ENCODE data around the gene WNK1.

DNA sequence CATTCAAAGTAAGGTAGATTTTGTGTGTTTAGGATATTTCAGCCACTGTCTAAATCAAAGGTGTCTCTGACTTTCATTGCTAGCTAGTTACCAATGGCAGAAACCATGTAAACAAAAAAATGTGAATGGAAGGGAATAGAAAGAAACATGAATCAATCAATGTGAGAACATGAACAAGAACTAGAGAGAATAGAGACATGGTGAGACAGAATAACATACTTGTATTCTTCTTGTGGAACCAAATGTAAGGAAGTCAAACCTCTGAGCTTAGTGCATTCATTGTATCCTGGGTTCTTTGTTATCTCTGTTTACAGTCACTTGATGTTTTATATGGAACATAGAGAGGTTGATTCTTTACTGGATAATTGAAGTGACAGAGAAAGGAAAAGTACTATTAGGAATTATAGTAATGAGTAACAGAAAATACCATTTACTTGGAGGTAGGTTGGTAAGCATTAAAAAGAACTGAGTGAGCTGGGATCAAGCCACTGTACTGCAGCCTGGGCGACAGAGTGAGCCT, 2.6 kb upstream of the WNK1 start:
- TF ChIP-seq EZH2 (IDR thresholded peaks at IDR 0.05; ENCODE audit: insufficient read depth, poor library complexity, severe bottlenecking) (no peak), EZH2phosphoT487 (IDR thresholded peaks at IDR 0.05; ENCODE audit: insufficient read depth, low read depth) (no peak)
